Caco-2 (cell line): ENCODE data around the gene RAP1B. TPM values are rescaled to one million over a fixed set of nuclear protein-coding genes. Genes with fewer than 3 reads are reported as not detected.

Experiments
- BruUV-seq: library from RNA; stranded (reverse); fragments of 400-500 nt; replicated peaks from 2 replicates; lab custom pipeline; 2021; lab: Mats Ljungman, UMichigan
- CTCF ChIA-PET: fragments of 300-600 bp; sonication (Branson Sonifier 250); formaldehyde crosslinking; loops from one replicate; lab custom pipeline; 2022; ENCODE audit warnings: antibody characterized with exemption; lab: Charles Lee
- POLR2A ChIA-PET: fragments of 300-600 bp; sonication (Branson Sonifier 250); formaldehyde crosslinking; loops from one replicate; lab custom pipeline; 2022; ENCODE audit warnings: antibody characterized with exemption; lab: Charles Lee
- DNase-seq, 2 experiments: peaks; one replicate each; pipeline versions ENCODE4 v3.0.0 to v3.0.0-alpha.2; 2020 to 2022
- H3K27me3 ChIP-seq: replicated peaks from 2 replicates; pipeline ENCODE4 v1.6.0; 2011; ENCODE audit warnings: low read length; ENCODE audit not compliant: control insufficient read depth, insufficient read depth
- H3K36me3 ChIP-seq: 2 replicates; pipeline ENCODE4 v1.5.1; 2011; ENCODE audit warnings: low read length; ENCODE audit not compliant: control insufficient read depth, insufficient read depth
- H3K4me1 ChIP-seq: fragments of 250-450 bp; sonication (Bioruptor Pico); 2 replicates; pipeline ENCODE4 v1.5.1; 2020; ENCODE audit warnings: mild to moderate bottlenecking
- H3K4me3 ChIP-seq: 2 replicates; pipeline ENCODE4 v1.5.1; 2011; ENCODE audit warnings: low read depth, mild to moderate bottlenecking, control low read depth, low read length
- H3K9me3 ChIP-seq: fragments of 250-450 bp; sonication (Bioruptor Pico); 2 replicates; pipeline ENCODE4 v1.5.1; 2020; ENCODE audit warnings: mild to moderate bottlenecking, moderate library complexity
- H3K27ac Mint-ChIP-seq: one replicate; pipeline ENCODE4 v1.8.0; 2022; ENCODE audit warnings: mixed read lengths; ENCODE audit not compliant: unreplicated experiment
- H3K27me3 Mint-ChIP-seq: one replicate; pipeline ENCODE4 v1.8.0; 2022; ENCODE audit warnings: mixed read lengths; ENCODE audit not compliant: insufficient read depth, unreplicated experiment
- H3K36me3 Mint-ChIP-seq: one replicate; pipeline ENCODE4 v1.8.0; 2022; ENCODE audit warnings: mild to moderate bottlenecking, mixed read lengths; ENCODE audit not compliant: insufficient read depth, unreplicated experiment
- H3K4me1 Mint-ChIP-seq: one replicate; pipeline ENCODE4 v1.8.0; 2022; ENCODE audit warnings: low read depth, mixed read lengths; ENCODE audit not compliant: unreplicated experiment
- H3K4me3 Mint-ChIP-seq: one replicate; pipeline ENCODE4 v1.8.0; 2022; ENCODE audit warnings: mild to moderate bottlenecking, moderate library complexity, mixed read lengths; ENCODE audit not compliant: unreplicated experiment
- H3K9me3 Mint-ChIP-seq: one replicate; pipeline ENCODE4 v1.8.0; 2022; ENCODE audit warnings: mixed read lengths; ENCODE audit not compliant: unreplicated experiment
- intact Hi-C: fragments of 100-400 bp; cut with micrococcal nuclease; formaldehyde crosslinking; loops from one replicate; pipeline ENCODE4 v1.10.0; 2022; ENCODE audit not compliant: unreplicated experiment
- total RNA-seq: library from RNA; stranded (reverse); gene quantifications from 2 replicates; pipeline ENCODE4 v1.2.3, GENCODE V29; 2022
- TF ChIP-seq, protein P1 (sequence below), 2 experiments: fragments of 200-600 bp in 1 of 2; IDR thresholded peaks; 1 replicate in 1 of 2; 2 replicates in 1 of 2; pipeline versions ENCODE4 v1.5.1 to v1.8.0; 2011 to 2022; ENCODE audit warnings: antibody characterized with exemption in 1 of 2, control low read depth in 1 of 2, inconsistent platforms in 1 of 2, low read depth in 1 of 2, low read length in 1 of 2, mild to moderate bottlenecking in 1 of 2, moderate library complexity in 1 of 2; ENCODE audit not compliant: insufficient read depth in 1 of 2, severe bottlenecking in 1 of 2, unreplicated experiment in 1 of 2

The RAP1B gene
- total RNA-seq, 1 experiment from 2014 or later, result 216 TPM

DNA sequence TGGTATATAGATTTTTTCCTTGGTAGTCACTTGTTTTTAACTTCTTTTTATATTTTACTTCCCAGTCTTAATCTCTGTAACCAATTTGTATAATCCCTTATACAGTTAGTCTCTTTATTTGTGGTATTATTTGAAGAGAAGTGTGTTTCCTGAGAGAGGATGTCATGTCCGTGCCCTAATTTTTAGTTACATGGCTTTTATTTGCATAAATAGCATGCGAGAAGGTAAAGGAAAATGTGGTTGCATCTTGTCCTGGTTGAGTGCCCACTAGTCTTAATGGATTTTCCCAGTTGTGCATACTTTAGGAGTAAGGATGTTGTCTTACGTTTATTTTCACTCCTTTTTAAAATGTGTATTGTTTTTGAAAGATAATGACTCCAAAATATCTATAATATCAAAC lies 27.5 kb downstream of the RAP1B start:
- Histone ChIP-seq H3K9me3 (no peaks in the 10 kb centered on the region), H3K27me3 (no peaks in the 10 kb centered on the region), H3K4me1 (peaks cover 42% of the 10 kb centered on the region), H3K36me3 (no peaks in the 10 kb centered on the region), H3K4me3 (no peak overlapping the region)
- ChIA-PET CTCF (interaction anchor here (0.6 kb wide), 1 partner anchor 598 kb away, joined by 5 read pairs; no protein-coding TSS in a partner anchor), POLR2A (no interaction called here)
- Mint-ChIP-seq H3K4me1 (peaks cover 32% of the 10 kb centered on the region), H3K27me3 (no peaks in the 10 kb centered on the region), H3K9me3 (no peaks in the 10 kb centered on the region), H3K36me3 (peaks cover 38% of the 10 kb centered on the region), H3K27ac (no peak overlapping the region), H3K4me3 (no peak overlapping the region)
- BruUV-seq, result no TSS peak
- intact Hi-C loops, result no loop called here
- no peak for DNase-seq
- TF ChIP-seq, protein P1, sequence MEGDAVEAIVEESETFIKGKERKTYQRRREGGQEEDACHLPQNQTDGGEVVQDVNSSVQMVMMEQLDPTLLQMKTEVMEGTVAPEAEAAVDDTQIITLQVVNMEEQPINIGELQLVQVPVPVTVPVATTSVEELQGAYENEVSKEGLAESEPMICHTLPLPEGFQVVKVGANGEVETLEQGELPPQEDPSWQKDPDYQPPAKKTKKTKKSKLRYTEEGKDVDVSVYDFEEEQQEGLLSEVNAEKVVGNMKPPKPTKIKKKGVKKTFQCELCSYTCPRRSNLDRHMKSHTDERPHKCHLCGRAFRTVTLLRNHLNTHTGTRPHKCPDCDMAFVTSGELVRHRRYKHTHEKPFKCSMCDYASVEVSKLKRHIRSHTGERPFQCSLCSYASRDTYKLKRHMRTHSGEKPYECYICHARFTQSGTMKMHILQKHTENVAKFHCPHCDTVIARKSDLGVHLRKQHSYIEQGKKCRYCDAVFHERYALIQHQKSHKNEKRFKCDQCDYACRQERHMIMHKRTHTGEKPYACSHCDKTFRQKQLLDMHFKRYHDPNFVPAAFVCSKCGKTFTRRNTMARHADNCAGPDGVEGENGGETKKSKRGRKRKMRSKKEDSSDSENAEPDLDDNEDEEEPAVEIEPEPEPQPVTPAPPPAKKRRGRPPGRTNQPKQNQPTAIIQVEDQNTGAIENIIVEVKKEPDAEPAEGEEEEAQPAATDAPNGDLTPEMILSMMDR (IDR thresholded peaks at IDR 0.05; ENCODE audit: insufficient read depth in 1 of 2, low read depth in 1 of 2, low read length in 1 of 2, severe bottlenecking in 1 of 2, unreplicated experiment in 1 of 2), result no peak

DNA sequence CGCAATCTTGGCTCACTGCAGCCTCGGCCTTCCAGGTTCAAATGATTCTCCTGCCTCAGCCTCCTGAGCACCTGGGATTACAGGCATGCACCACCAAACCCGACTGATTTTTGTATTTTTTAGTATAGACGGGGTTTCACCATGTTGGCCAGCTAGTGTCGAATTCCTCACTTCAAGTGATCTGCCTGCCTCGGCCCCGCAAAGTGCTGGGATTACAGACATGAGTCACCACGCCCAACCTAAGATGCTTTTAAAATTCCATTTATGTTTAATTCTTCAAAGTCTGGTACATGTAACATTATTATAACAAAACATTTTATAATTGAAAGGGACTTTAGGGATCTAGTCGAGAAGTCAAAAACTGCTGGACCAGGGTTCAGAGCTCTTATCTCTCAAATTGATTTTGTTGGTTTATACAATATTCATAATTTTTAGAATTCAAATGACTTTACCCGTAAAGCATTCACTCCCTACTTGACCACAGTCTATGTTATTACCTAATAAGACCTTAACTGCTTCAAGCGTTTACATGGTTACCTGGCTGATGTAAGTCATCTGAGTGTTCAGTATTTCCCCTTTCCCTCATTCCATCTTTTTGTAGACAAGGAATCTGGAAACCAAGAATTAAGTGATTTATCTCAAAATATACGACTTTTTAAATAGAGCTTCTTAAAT lies 28.2 kb downstream of the RAP1B start:
- H3K4me1 Mint-ChIP-seq, result peaks cover 25% of the 10 kb centered on the region
- no peaks in the 10 kb centered on the region for H3K9me3 ChIP-seq
- TF ChIP-seq, protein P1 (IDR thresholded peaks at IDR 0.05; ENCODE audit: insufficient read depth in 1 of 2, low read depth in 1 of 2, low read length in 1 of 2, severe bottlenecking in 1 of 2, unreplicated experiment in 1 of 2), result no peak
- ChIA-PET CTCF (no interaction called here), POLR2A (no interaction called here)
- H3K36me3 Mint-ChIP-seq, result peaks cover 34% of the 10 kb centered on the region
- no TSS peak for BruUV-seq
- H3K9me3 Mint-ChIP-seq, result no peaks in the 10 kb centered on the region
- peaks cover 36% of the 10 kb centered on the region for H3K4me1 ChIP-seq
- H3K4me3 ChIP-seq, result no peak overlapping the region
- intact Hi-C loops, result no loop called here
- no peak overlapping the region for H3K27ac Mint-ChIP-seq
- no peaks in the 10 kb centered on the region for H3K27me3 Mint-ChIP-seq
- no peak for DNase-seq
- no peaks in the 10 kb centered on the region for H3K27me3 ChIP-seq
- H3K4me3 Mint-ChIP-seq, result no peak overlapping the region
- H3K36me3 ChIP-seq, result no peaks in the 10 kb centered on the region

DNA sequence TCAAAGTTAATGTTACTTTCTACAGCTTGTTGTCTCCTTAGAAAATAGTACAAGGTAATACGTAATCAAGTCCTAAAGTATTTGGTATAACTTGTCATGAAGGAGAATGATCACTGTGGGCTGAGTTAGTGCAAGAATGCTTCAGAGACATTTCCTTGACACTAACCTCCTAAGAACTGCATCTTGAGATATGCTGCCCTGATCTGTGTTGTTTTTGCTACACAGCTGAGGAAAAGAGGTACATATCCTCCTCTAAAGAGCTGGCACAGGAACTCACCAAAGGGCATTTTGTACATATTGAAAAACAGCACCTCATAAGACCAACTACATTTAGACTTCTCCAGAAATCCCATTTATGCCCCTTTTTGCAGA lies 28.7 kb downstream of the RAP1B start:
- ChIA-PET CTCF (no interaction called here), POLR2A (no interaction called here)
- BruUV-seq, result no TSS peak
- Mint-ChIP-seq H3K27ac (no peak overlapping the region), H3K9me3 (no peaks in the 10 kb centered on the region), H3K27me3 (no peaks in the 10 kb centered on the region), H3K4me3 (no peak overlapping the region), H3K36me3 (peaks cover 34% of the 10 kb centered on the region), H3K4me1 (peaks cover 19% of the 10 kb centered on the region)
- H3K4me1 ChIP-seq, result peaks cover 31% of the 10 kb centered on the region
- H3K4me3 ChIP-seq, result no peak overlapping the region
- H3K9me3 ChIP-seq, result no peaks in the 10 kb centered on the region
- no peak for DNase-seq
- no peaks in the 10 kb centered on the region for H3K36me3 ChIP-seq
- intact Hi-C loops, result no loop called here
- TF ChIP-seq, protein P1 (IDR thresholded peaks at IDR 0.05; ENCODE audit: insufficient read depth in 1 of 2, low read depth in 1 of 2, low read length in 1 of 2, severe bottlenecking in 1 of 2, unreplicated experiment in 1 of 2), result no peak
- no peaks in the 10 kb centered on the region for H3K27me3 ChIP-seq
